GM21360 (cell line): ENCODE results near the gene CADPS.

Experiments used
- ATAC-seq: cut with Tn5 transposase; IDR thresholded peaks from one replicate; pipeline ENCODE4 v1.9.1; 2021; ENCODE audit warnings: mild to moderate bottlenecking, moderate library complexity; ENCODE audit not compliant: unreplicated experiment

CADPS gene

GRCh38 chr3:62378921-62379320 lies 496.3 kb downstream of the CADPS start:
- ATAC-seq = no peak

- ATAC-seq = no peak
These were observed 496.9 kb downstream of the CADPS start for GRCh38 chr3:62378311-62378789.

DNA sequence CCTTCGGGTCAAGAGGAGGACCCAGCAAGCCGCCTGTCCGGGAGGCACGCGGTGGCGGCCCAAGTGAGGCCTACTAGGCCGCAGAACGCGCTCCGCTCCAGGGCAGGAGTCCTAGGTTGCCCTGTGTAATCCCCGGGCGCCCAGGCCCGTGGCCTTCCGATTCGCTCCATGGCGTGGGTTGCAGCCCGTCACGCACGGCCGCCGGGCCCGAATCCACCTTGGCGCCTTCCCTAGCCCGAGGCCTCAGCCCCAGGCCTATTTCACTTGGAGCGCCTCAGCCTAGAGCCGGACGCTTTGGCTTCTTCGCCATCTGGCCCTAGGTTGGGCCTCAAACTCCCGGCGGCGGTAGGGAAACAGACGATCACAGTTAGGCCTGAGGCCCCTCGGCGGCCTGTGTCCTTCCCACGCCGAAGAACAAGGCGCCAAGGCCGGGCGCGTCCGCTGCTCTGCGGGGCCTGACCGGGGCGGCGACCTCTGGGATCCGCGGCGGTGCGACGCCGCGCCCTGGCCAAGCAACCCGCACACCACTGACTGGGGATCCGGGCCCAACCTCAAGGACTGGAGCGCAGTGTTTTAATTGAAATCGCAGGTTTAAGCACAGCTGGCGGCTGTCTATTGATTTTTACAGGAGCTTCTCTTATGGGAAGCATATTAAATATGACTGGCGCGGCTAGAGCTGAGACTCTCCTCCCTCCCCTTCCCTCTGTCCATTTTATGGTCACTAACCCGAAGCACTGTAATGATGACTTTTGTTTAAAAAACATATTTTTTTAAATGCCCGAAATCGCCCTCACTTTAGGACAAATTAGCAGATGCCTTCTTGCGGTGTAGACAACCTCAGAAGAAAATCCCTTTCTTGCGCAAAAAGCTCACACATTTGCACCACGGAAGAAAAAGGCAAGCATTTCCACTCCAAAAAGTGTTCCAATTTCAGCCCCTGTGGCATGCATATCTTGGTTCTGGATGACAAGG lies 498.0 kb downstream of the CADPS start:
- ATAC-seq = no peak

DNA sequence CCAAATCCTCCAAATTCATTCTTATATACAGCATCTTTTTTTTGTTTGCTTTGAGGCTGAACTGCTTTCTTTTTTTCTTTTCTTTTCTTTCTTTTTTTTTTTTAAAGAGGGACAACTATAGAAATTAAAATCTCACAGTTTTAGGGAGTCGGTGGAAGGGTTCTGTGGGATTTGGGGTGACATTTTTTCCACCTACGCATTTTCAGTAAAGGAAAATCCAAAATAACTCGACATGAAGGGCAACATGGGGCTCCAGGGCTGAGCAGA lies 498.8 kb downstream of the CADPS start:
- no peak for ATAC-seq

DNA sequence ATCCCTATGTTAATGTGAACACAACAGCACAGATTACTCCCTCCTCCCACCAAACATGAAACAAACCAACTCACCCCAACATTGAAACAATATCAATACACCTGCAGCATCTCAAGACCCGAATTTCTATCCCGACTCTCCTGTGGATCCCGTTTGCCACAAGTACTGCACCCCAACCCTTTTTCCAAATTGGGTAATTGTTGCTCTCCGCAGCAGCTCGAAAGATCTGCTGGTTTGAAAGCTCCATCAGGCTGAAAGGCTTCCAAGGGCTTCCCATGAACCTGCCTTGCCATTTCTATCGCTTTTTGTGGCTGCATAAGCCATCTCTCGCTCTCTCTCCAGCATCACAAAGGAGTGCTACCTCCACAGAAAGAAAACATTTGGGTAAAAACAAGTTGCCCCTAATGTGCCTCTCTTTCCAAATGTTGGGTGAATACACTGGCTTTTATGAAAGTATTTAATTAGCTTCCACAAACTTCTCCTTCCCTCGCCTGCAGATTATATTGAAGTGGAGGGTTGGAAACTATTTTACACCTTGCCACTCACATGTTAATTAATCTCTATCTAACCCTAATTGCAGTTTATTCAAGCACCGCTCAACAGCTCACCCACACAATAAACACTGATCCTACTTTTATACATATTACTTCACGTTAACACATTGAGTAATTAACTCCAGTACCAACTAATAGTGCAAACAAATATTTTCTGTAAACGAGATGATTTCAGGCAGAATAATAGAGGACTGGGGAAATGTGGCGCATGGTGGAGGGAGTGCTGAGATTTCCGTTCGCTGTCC lies 499.4 kb downstream of the CADPS start:
- ATAC-seq = no peak

DNA sequence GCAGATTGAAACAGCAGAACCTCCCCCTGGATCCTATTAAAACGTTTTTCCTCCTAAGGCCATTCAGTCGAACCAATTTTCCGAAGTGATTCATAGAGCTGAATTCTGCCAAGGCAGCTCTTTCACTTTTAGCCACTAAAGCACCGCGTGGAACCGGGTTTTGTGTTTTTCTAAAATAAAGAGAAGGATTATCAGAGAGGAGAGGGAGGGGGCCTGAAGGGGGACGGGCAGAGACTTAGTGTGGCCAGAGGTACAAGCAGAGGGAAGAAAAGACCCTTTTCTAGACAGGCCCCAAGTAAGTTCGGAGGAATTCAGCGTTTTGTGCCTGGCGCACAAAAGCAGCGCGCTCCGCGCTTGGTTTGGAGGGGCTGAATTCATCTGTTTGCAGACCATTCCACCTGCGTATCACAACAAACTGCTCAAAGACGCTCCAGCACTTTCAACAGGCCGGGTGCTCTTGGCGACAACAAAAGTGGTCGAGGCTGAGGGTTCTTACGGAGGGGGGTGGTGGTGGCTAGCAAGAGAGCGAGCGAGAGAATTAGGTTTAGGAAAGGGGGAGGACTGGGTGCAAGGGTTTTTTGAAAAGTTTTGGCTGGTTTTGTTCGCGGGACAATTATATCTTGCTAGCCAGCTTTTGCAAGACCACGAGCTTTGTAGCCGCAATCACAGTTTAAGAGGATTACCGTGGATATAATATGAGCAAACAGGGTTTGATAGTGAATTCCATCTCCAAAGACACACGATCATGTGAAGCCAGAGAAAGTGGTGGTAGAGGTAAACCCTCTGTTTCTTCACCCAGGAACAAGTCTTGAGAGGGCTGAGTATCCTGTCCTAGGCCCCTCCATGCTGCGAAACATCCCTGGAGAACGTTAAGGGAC lies 500.6 kb downstream of the CADPS start:
- no peak for ATAC-seq

- no peak for ATAC-seq
These were observed 501.4 kb downstream of the CADPS start for GRCh38 chr3:62373714-62374333.

GRCh38 chr3:62373215-62373614 lies 502.0 kb downstream of the CADPS start, which contains the start of gene FEZF2:
Gene FEZF2 (minus strand): TSS chr3:62373550. CDS start chr3:62372868, 682 bp downstream.
- no peak for ATAC-seq

DNA sequence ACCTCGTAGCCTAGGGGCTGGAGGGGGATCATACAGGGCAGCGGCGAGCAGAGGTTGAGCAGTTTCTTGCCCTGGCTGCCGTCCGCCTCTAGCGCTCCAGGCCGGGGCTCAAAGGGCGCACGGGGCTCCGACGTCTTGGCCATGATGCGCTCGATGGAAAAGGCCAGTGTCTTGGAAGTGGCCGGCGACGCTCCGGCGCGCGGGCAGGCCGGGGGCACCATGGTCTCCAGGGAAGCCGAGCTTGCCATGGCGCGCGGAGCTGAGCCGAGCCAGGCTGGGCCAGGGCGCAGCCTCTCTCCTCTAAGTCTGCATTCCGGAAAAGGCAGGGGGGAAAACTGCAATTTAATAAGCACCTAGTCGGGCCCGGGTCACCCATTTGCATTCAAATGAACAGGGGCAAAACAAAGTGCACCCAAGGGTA lies 502.6 kb downstream of the CADPS start:
- ATAC-seq = no peak

DNA sequence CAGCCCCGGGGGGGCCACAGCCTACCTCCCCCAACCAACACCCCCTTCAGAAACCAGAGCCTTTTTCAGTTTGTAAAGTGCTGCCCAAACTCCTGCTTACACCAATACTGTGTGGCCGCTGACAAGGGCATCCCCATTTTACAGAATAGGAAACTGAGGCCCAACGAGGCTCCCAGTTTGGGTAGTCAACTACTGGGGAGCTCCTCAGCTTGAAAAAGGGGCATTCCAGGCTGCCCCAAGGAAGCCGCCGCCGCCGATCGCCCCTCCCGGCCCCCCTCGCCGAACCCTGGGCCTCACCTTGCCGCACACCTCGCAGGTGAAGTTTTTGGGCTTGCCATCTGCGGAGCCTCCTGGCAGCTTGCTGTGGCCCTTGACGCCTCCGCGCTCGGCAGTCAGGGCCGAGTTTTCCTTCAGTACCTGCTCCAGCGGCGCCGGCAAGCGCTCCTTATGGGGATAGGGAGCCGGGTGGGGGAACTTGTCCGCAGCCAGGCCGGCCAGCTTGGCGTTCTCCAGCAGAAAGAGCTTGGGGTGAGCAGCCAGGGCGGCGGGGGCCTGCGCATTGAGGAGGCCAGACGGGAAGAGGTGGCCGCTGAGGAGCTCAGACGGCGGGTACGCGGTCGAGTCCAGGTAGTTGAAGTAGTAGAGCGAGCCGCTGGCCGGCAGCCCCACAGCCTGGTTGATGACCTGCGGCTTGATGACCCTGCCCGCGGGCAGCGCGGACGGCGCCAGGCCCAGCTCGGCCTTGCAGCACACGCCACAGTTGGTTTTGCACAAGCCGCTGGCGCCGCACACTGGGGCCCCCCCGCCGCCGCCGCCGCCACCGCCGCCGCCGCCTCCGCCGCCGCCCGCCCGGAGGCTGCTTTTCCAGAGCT lies 503.3 kb downstream of the CADPS start:
- ATAC-seq = no peak

GRCh38 chr3:62370858-62371719 lies 504.1 kb downstream of the CADPS start:
- ATAC-seq = no peak

DNA sequence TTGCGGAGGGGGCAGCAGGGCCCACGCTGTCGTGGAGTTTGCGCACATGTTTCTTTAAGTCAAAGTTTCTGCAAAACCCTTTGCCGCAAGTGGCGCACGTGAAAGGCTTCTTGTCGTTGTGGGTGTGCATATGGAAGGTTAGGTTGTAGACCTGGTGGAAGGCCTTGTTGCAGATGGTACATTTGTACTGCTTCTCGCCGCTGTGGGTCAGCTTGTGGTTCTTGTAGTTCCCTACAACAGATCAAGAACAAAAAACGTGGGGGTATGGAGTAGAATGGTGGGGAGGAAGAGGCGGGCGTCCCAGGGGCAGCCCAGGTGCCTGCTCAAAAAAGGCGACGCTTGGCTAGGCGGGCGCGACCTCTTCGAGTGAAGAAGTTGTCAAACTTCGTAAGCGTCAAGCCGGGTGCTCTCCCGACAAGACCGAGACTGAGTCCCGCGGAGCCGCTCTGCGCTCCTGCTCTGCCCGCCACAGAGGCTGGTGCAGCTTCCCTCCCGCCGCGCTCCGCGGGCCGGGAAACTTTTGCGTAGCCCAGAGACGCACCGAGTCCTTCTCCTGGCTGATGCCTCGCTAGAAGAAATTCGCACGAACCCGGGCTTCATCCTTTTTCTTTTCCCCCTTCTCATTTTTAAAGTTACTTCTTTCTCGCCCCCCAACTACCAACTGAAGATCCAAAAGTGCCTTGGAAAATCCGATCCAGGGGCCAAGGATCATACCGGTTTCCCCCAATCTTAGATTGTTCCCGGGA lies 504.9 kb downstream of the CADPS start:
- ATAC-seq = no peak

GRCh38 chr3:62369476-62369743 lies 505.8 kb downstream of the CADPS start:
- no peak for ATAC-seq

DNA sequence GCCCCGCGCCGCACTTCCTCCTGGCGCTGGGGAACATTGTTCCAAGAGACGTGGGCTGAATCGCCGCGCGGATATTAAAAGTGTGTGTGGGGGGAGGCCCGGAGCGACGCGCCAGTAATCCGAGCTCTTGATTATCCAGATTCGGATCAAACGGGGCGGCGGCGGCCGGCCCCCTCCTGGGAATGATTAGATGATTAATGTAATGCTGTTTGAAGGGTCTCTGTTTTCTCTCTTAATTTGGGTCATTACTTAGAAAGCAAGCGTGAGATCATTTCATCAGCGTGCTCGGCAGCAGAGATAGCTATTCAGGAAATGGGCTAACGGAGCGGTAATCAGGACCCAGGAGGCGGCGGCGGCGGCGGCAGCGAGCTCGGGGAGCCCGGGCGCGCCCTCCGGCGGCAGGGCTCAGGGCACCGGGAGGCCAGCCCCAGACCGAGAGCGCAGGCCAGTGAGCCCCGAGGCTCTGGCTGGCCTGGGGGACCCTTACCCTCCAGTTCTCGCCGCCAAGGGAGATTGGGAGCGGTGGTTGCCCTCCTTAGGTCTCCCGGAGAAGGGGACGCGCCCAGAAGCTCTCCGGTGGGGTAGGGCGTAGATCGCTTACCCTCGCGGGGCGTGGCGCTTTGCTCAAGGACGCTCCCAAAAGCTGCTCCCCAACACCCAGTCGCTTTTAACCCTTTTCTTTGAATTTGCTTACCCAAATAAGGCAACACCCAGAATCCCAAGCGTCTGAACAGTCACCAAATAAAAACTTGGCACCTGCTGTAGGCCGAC lies 506.3 kb downstream of the CADPS start:
- no peak for ATAC-seq

DNA sequence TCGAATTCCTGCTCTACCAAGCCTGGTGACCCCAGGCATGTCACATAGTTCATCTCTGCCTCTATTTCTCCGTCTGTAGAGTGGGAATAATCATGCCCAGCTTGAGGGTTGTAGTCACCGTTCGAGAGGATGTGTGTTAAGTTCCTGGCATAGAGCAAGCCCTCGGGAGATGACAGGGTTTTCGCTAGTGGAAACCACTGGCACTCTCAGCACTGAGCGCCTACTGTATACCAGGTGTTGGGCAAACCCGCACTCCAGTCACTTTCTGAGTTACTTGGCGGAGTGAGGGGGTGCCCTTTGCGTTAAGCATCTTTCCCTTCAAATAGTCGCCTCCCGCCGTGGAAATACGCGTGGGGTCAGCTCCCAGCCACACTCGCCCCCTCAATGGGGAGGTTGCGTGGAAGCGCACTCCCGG lies 506.9 kb downstream of the CADPS start:
- no peak for ATAC-seq

- no peak for ATAC-seq
These were observed 507.4 kb downstream of the CADPS start for GRCh38 chr3:62367763-62368195.

- ATAC-seq = no peak
These were observed 509.1 kb downstream of the CADPS start for GRCh38 chr3:62366126-62366484.
